Peyer's patch (tissue), 4 donors: ENCODE results near the gene PPP2R3A. TPM values are rescaled to one million over a fixed set of nuclear protein-coding genes. Genes with fewer than 3 reads are reported as not detected.

ENCODE experiments used
- DNase-seq, 3 donors: peaks; one replicate each; pipeline ENCODE4 v3.0.0-alpha.2; 2017 to 2019
- H3K27ac ChIP-seq, 4 donors: fragments of 200-600 bp; sonication (generic); one replicate each; pipeline ENCODE4 v1.5.1; 2016 to 2019
- H3K27me3 ChIP-seq, 2 donors: fragments of 200-600 bp; sonication (generic); one replicate each; pipeline ENCODE4 v1.5.1; 2019
- H3K36me3 ChIP-seq, 3 donors: fragments of 200-600 bp; sonication (generic); one replicate each; pipeline ENCODE4 v1.5.1; 2016 to 2019
- H3K4me1 ChIP-seq, 4 donors: fragments of 200-600 bp; sonication (generic); one replicate each; pipeline ENCODE4 v1.5.1; 2016 to 2019
- H3K4me3 ChIP-seq, 4 donors: fragments of 200-600 bp; sonication (generic); 1 replicate in 3 of 4; 2 replicates in 1 of 4; pipeline ENCODE4 v1.5.1; 2016 to 2019; ENCODE audit warnings: mild to moderate bottlenecking in 1 of 4
- H3K9me3 ChIP-seq, 4 donors: fragments of 200-600 bp; sonication (generic); one replicate each; pipeline ENCODE4 v1.5.1; 2016 to 2019; ENCODE audit warnings: mild to moderate bottlenecking in 1 of 4
- POLR2A ChIP-seq, 2 donors: fragments of 450-650 bp; IDR thresholded peaks; one replicate each; pipeline ENCODE4 v1.5.1; 2017; ENCODE audit warnings: antibody characterized with exemption in 2 of 2, mild to moderate bottlenecking in 2 of 2, moderate library complexity in 2 of 2
- total RNA-seq, 4 donors: library from RNA; depleted of rRNA; stranded (reverse); fragments of >200 nt; gene quantifications; one replicate each; pipeline ENCODE4 v1.1.0, GENCODE V29; 2016
- TF ChIP-seq, protein P1 (sequence below), 6 experiments: fragments of 450-650 bp in 4 of 6; fragments of 200-600 bp in 2 of 6; sonication (generic) in 1 of 6; IDR thresholded peaks; one replicate each; pipeline ENCODE4 v1.5.1; 2017 to 2019; ENCODE audit warnings: antibody characterized with exemption in 6 of 6, mild to moderate bottlenecking in 3 of 6, moderate library complexity in 1 of 6

PPP2R3A gene
- total RNA-seq, 4 donors from 2014 or later = 6.6 to 27.1 (median 21.9) TPM

DNA sequence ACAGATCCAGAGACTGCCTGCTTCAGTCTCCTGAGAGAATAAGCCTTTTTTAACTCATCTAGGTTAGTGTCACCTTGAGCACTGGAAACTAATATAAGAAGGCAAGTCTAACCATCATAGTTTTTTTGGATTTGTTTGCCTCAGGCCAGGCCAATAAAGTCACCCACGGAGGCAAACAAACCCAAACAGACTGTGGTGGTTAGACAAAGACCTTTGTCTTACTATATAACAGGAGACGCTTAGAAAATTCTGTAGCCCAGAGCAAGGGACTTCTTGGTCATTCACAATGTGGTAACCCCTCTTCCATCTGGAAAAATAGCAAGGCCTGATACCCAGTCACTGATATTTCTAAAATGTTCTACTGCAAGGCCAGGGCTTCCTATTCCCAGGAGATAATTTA is 45.3 kb upstream of the PPP2R3A start:
- Histone ChIP-seq H3K9me3 (no peaks in the 10 kb centered on the region), H3K27me3 (no peaks in the 10 kb centered on the region), H3K36me3 (no peaks in the 10 kb centered on the region), H3K4me3 (no peak overlapping the region), H3K27ac (no peak overlapping the region), H3K4me1 (no peaks in the 10 kb centered on the region)
- no peak for DNase-seq
- no peak for TF ChIP-seq POLR2A (IDR thresholded peaks at IDR 0.05)
- TF ChIP-seq, protein P1, sequence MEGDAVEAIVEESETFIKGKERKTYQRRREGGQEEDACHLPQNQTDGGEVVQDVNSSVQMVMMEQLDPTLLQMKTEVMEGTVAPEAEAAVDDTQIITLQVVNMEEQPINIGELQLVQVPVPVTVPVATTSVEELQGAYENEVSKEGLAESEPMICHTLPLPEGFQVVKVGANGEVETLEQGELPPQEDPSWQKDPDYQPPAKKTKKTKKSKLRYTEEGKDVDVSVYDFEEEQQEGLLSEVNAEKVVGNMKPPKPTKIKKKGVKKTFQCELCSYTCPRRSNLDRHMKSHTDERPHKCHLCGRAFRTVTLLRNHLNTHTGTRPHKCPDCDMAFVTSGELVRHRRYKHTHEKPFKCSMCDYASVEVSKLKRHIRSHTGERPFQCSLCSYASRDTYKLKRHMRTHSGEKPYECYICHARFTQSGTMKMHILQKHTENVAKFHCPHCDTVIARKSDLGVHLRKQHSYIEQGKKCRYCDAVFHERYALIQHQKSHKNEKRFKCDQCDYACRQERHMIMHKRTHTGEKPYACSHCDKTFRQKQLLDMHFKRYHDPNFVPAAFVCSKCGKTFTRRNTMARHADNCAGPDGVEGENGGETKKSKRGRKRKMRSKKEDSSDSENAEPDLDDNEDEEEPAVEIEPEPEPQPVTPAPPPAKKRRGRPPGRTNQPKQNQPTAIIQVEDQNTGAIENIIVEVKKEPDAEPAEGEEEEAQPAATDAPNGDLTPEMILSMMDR (IDR thresholded peaks at IDR 0.05) = no peak

DNA sequence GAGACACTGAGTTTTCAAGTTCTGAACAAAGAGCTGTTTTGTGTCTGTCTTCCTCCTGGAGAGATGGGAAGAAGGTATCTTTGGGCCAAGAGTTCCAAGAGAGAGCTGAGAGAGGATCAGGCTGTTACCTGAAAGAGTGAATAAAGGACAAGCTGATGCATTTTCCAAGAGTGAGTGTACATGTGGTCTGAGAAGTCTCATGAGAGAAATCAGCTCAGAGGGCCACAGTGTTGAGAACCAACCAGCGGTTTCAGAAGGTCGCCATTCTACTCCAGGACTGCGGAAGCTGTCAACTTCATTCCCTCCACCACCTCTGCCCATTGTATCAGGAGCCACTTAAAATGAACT is 42.7 kb upstream of the PPP2R3A start:
- no peak for TF ChIP-seq POLR2A (IDR thresholded peaks at IDR 0.05)
- TF ChIP-seq, protein P1 (IDR thresholded peaks at IDR 0.05) = no peak
- Histone ChIP-seq H3K36me3 (no peaks in the 10 kb centered on the region), H3K27me3 (no peaks in the 10 kb centered on the region), H3K9me3 (no peaks in the 10 kb centered on the region), H3K4me1 (no peaks in the 10 kb centered on the region), H3K4me3 (no peak overlapping the region), H3K27ac (no peak overlapping the region)
- no peak for DNase-seq

DNA sequence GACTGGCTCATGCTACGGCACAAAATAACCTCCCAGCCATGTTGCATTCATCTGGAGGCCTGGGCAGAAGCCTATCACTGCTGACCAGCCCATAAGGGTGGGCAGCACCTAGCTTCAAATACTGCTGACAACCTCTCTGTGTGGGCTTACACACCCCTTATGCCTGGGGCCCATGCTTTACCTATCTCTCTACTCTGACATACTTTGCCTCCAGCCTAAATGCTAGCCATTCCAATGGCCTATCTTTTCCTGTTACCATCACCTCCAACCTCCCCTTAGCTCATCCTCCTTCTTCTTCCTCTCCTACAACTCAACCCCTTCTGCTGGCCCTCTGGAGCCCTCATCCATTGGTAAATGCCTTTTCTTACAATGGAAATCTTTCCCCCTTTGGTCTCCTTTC is 41.0 kb upstream of the PPP2R3A start:
- Histone ChIP-seq H3K36me3 (no peaks in the 10 kb centered on the region), H3K27me3 (no peaks in the 10 kb centered on the region), H3K4me1 (no peaks in the 10 kb centered on the region), H3K27ac (no peak overlapping the region), H3K9me3 (no peaks in the 10 kb centered on the region), H3K4me3 (no peak overlapping the region)
- no peak for DNase-seq
- TF ChIP-seq POLR2A (IDR thresholded peaks at IDR 0.05) = no peak
- TF ChIP-seq, protein P1 (IDR thresholded peaks at IDR 0.05) = no peak

DNA sequence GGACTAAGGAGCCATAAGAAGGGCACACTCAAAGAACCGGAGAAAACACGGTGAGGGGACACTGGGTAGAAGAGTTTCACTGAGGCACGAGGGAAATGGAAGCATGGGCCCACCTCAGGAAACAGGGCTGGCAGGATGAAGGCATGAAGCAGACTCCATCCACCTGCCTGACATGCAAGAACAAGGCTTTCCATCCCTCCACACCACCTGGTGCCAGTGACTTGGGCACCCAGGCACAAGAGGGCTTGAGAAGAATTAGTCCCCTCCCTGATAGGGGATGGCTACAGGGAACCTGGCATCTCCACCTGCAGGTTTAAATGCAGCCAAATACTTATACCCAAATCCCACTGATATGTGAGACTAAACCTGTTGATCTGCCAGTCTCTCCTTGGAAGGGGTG is 38.9 kb upstream of the PPP2R3A start:
- TF ChIP-seq POLR2A (IDR thresholded peaks at IDR 0.05) = no peak
- TF ChIP-seq, protein P1 (IDR thresholded peaks at IDR 0.05) = no peak

DNA sequence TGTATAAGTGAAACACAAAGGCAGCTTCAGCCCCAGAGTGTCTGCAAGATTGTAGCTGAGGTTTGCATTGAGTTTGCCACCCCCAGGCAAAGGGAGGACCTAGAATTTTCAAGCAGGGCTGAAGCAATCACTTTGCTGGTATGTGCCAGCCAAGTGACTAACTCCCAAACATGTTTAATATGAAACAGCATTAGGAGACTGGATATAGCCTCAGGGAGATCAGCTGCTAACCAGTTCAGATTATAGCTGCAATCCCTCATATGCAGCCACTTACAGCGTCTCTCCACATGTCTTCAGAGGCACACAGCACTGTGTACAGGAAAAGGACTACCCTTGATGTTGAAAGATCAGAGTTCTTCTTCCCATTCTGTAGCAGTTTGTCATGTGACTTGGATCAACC is 38.4 kb upstream of the PPP2R3A start:
- H3K36me3 ChIP-seq = no peaks in the 10 kb centered on the region
- no peak overlapping the region for H3K27ac ChIP-seq
- no peak overlapping the region for H3K4me3 ChIP-seq
- no peaks in the 10 kb centered on the region for H3K4me1 ChIP-seq
- DNase-seq = no peak
- H3K27me3 ChIP-seq = no peaks in the 10 kb centered on the region
- H3K9me3 ChIP-seq = no peaks in the 10 kb centered on the region
- TF ChIP-seq POLR2A (IDR thresholded peaks at IDR 0.05) = no peak
- TF ChIP-seq, protein P1 (IDR thresholded peaks at IDR 0.05) = no peak

More for the DNA sequence above, 38.9 kb upstream of the PPP2R3A start:
- Histone ChIP-seq H3K9me3 (no peaks in the 10 kb centered on the region), H3K4me3 (no peak overlapping the region), H3K27me3 (no peaks in the 10 kb centered on the region), H3K27ac (no peak overlapping the region), H3K4me1 (no peaks in the 10 kb centered on the region), H3K36me3 (no peaks in the 10 kb centered on the region)
- DNase-seq = no peak

DNA sequence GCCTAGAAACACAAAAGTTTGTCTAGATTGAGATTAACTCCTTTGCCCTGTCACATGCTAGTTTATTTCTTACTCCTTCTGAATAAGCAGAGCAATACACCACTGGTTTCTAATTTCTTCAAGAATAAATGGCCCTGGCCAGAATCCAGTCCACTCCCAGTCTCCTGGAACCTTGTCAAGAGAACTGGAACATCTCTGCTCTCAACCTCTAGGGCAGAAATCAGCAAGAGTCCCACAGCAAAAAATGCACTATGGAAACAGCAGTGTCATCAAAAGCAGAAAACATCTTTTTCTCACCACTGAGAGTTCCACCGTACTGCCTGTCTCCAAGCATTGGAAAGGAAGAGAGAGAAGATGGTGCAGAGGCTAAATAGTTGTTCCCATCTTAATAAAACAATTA is 35.9 kb upstream of the PPP2R3A start:
- no peak for DNase-seq
- H3K9me3 ChIP-seq = no peaks in the 10 kb centered on the region
- H3K27ac ChIP-seq = no peak overlapping the region
- no peaks in the 10 kb centered on the region for H3K27me3 ChIP-seq
- no peaks in the 10 kb centered on the region for H3K4me1 ChIP-seq
- H3K4me3 ChIP-seq = no peak overlapping the region
- H3K36me3 ChIP-seq = no peaks in the 10 kb centered on the region
- TF ChIP-seq, protein P1 (IDR thresholded peaks at IDR 0.05) = no peak
- no peak for TF ChIP-seq POLR2A (IDR thresholded peaks at IDR 0.05)
